CD4-positive, alpha-beta T cell (primary cell): ENCODE results near the gene SPESP1. TPM values are rescaled to one million over a fixed set of nuclear protein-coding genes. Genes with fewer than 3 reads are reported as not detected.

ENCODE experiments used
- ATAC-seq: fragments of 200-7000 bp; cut with Tn5 transposase; one replicate; pipeline ENCODE4 v1.10.0; 2022; ENCODE audit warnings: mild to moderate bottlenecking; ENCODE audit not compliant: poor library complexity
- CTCF ChIA-PET: fragments of 350-600 bp; sonication (Branson Sonifier 250); formaldehyde crosslinking; loops from one replicate; lab custom pipeline; 2021; ENCODE audit warnings: antibody characterized with exemption, inconsistent platforms; lab: Charles Lee
- POLR2A ChIA-PET: fragments of 350-600 bp; sonication (Branson Sonifier 250); formaldehyde crosslinking; loops from one replicate; lab custom pipeline; 2021; ENCODE audit warnings: antibody characterized with exemption, inconsistent platforms; lab: Charles Lee
- DNase-seq, 14 experiments: peaks; one replicate each; pipeline ENCODE4 v3.0.0-alpha.2; 2013 to 2020; ENCODE audit warnings: mixed read lengths in 2 of 14
- H3K27ac ChIP-seq, 2 donors: one replicate each; pipeline versions ENCODE4 v1.5.1 to v1.7.0; 2013; ENCODE audit warnings: low read length in 2 of 2, low read depth in 1 of 2, mild to moderate bottlenecking in 1 of 2
- H3K27me3 ChIP-seq, 2 experiments: 1 replicate in 1 of 2; 2 replicates in 1 of 2; pipeline versions ENCODE4 v1.6.1 to v1.7.0; 2013; ENCODE audit warnings: low read length in 2 of 2, control low read depth in 1 of 2, mild to moderate bottlenecking in 1 of 2, moderate library complexity in 1 of 2; ENCODE audit not compliant: insufficient read depth in 2 of 2, control insufficient read depth in 1 of 2
- H3K36me3 ChIP-seq: one replicate; pipeline ENCODE4 v1.6.1; 2013; ENCODE audit warnings: low read length, control low read depth; ENCODE audit not compliant: insufficient read depth
- H3K4me1 ChIP-seq: one replicate; pipeline ENCODE4 v1.6.1; 2013; ENCODE audit warnings: low read length, control low read depth; ENCODE audit not compliant: insufficient read depth
- H3K4me3 ChIP-seq: one replicate; pipeline ENCODE4 v1.5.1; 2013; ENCODE audit warnings: mild to moderate bottlenecking, low read length, moderate library complexity
- H3K9me3 ChIP-seq, 2 experiments: 1 replicate in 1 of 2; 2 replicates in 1 of 2; pipeline versions ENCODE4 v1.6.1 to v1.7.0; 2013; ENCODE audit warnings: low read length in 2 of 2, mild to moderate bottlenecking in 2 of 2, control low read depth in 1 of 2, moderate library complexity in 1 of 2; ENCODE audit not compliant: control insufficient read depth in 1 of 2, insufficient read depth in 1 of 2
- H3K27ac Mint-ChIP-seq: one replicate; pipeline ENCODE4 v1.8.0; 2020; ENCODE audit warnings: mixed read lengths
- H3K27me3 Mint-ChIP-seq: one replicate; pipeline ENCODE4 v1.8.0; 2021; ENCODE audit warnings: mixed read lengths
- H3K36me3 Mint-ChIP-seq: one replicate; pipeline ENCODE4 v1.8.0; 2021; ENCODE audit warnings: low read depth, mixed read lengths
- H3K4me1 Mint-ChIP-seq: one replicate; pipeline ENCODE4 v1.8.0; 2021; ENCODE audit warnings: low read depth, mixed read lengths
- H3K4me3 Mint-ChIP-seq: one replicate; pipeline ENCODE4 v1.8.0; 2020; ENCODE audit warnings: mild to moderate bottlenecking, mixed read lengths
- H3K9me3 Mint-ChIP-seq: one replicate; pipeline ENCODE4 v1.8.0; 2020; ENCODE audit warnings: mixed read lengths
- CTCF ChIP-seq: fragments of 200-600 bp; IDR thresholded peaks from one replicate; pipeline ENCODE4 v1.8.0; 2022; ENCODE audit warnings: antibody characterized with exemption, mild to moderate bottlenecking
- intact Hi-C, 2 experiments: fragments of 100-400 bp; cut with DNase I in 1 of 2; cut with micrococcal nuclease in 1 of 2; formaldehyde crosslinking; loops; one replicate each; pipeline versions ENCODE4 v1.15.1 to v1.9.0; 2023 to 2025; cut with DNase I, micrococcal nuclease
- total RNA-seq, 174 experiments: library from RNA in 2 of 174; stranded (reverse) in 2 of 174; gene quantifications; one replicate each; pipeline ENCODE4 v1.2.3 and lab custom pipeline; 2021 to 2026

Gene SPESP1
- total RNA-seq, 2 experiments from 2014 or later = not detected

DNA sequence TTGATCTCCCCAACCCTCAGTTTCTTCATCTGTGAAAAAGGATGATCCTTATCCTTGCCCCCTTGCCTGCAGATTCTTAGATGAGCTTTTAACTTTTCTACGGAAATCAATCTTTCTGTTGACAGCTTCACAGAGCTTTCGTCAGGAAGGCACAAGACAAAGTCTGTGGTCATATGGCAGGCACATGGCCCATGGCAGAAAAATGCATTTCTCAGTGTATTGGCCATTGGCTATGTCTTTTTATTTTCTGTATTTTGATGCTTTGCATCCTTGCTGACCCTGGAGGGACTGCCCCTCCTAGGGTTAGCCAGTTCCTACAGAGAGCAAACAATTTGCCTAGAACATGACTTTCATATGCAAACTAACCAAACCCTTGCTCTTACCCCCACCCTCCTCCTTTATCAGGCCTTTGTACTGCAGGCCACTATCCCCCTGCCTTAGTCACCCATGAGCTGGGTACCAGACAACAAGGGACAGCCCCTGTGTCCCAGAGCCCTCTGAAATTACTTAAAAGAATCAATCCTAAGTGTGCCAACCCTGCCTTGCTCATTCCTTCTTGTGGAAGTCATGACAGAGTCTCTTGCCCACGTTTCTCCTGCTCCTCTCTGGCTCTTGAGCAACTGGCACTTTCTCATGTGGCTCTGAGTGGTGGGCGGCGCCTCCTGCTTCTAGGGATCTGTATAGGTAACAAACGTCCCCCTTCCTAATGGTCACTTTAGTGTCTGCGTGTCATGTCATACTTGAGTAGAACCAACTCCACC lies 60.1 kb downstream of the SPESP1 start:
- H3K36me3 ChIP-seq = no peaks in the 10 kb centered on the region
- intact Hi-C loops = no loop called here
- H3K9me3 Mint-ChIP-seq = no peaks in the 10 kb centered on the region
- POLR2A ChIA-PET = no interaction called here
- CTCF ChIA-PET = no interaction called here
- no peak overlapping the region for H3K4me3 ChIP-seq
- H3K27me3 Mint-ChIP-seq = peaks cover 11% of the 10 kb centered on the region
- no peaks in the 10 kb centered on the region for H3K9me3 ChIP-seq
- DNase-seq (no peak), ATAC-seq (no peak)
- H3K27ac Mint-ChIP-seq = no peak overlapping the region
- no peak for TF ChIP-seq CTCF
- no peaks in the 10 kb centered on the region for H3K4me1 Mint-ChIP-seq
- H3K36me3 Mint-ChIP-seq = no peaks in the 10 kb centered on the region
- H3K4me3 Mint-ChIP-seq = no peak overlapping the region
- H3K27ac ChIP-seq = no peak overlapping the region
- H3K4me1 ChIP-seq = no peaks in the 10 kb centered on the region
- no peaks in the 10 kb centered on the region for H3K27me3 ChIP-seq

- Histone ChIP-seq H3K4me3 (no peak overlapping the region), H3K27ac (no peak overlapping the region), H3K36me3 (no peaks in the 10 kb centered on the region), H3K4me1 (no peaks in the 10 kb centered on the region), H3K27me3 (no peaks in the 10 kb centered on the region), H3K9me3 (no peaks in the 10 kb centered on the region)
- Mint-ChIP-seq H3K27ac (no peak overlapping the region), H3K27me3 (peaks cover 11% of the 10 kb centered on the region), H3K4me3 (no peak overlapping the region), H3K4me1 (no peaks in the 10 kb centered on the region), H3K36me3 (no peaks in the 10 kb centered on the region), H3K9me3 (no peaks in the 10 kb centered on the region)
- DNase-seq (no peak), ATAC-seq (no peak)
- no peak for TF ChIP-seq CTCF
- ChIA-PET POLR2A (no interaction called here), CTCF (no interaction called here)
- intact Hi-C loops = no loop called here
Measured at GRCh38 chr15:68990992-68991500, 60.7 kb downstream of the SPESP1 start.

GRCh38 chr15:68991723-68992122 lies 61.4 kb downstream of the SPESP1 start:
- Mint-ChIP-seq H3K36me3 (no peaks in the 10 kb centered on the region), H3K9me3 (no peaks in the 10 kb centered on the region), H3K4me1 (no peaks in the 10 kb centered on the region), H3K27me3 (peaks cover 11% of the 10 kb centered on the region), H3K27ac (no peak overlapping the region), H3K4me3 (no peak overlapping the region)
- ChIA-PET POLR2A (no interaction called here), CTCF (no interaction called here)
- H3K27ac ChIP-seq = no peak overlapping the region
- ATAC-seq (no peak), DNase-seq (no peak)
- no peak overlapping the region for H3K4me3 ChIP-seq
- intact Hi-C loops = no loop called here
- no peaks in the 10 kb centered on the region for H3K4me1 ChIP-seq
- no peaks in the 10 kb centered on the region for H3K9me3 ChIP-seq
- no peak for TF ChIP-seq CTCF
- no peaks in the 10 kb centered on the region for H3K27me3 ChIP-seq
- no peaks in the 10 kb centered on the region for H3K36me3 ChIP-seq
